GM12865 (cell line): Measurements from ENCODE around the gene CARS2.

ENCODE experiments used
- DNase-seq: peaks from one replicate; pipeline ENCODE4 v3.0.0; 2010; ENCODE audit warnings: low read depth
- H3K4me3 ChIP-seq: 2 replicates; pipeline ENCODE4 v1.5.1; 2011; ENCODE audit warnings: mild to moderate bottlenecking, low read depth, low read length, control low read depth
- TF ChIP-seq, protein P1 (sequence below): IDR thresholded peaks from 2 replicates; pipeline ENCODE4 v1.5.1; 2011; ENCODE audit warnings: low read length, control low read depth, low read depth, inconsistent platforms; ENCODE audit not compliant: insufficient read depth; ENCODE audit errors: missing control alignments

The CARS2 gene

DNA sequence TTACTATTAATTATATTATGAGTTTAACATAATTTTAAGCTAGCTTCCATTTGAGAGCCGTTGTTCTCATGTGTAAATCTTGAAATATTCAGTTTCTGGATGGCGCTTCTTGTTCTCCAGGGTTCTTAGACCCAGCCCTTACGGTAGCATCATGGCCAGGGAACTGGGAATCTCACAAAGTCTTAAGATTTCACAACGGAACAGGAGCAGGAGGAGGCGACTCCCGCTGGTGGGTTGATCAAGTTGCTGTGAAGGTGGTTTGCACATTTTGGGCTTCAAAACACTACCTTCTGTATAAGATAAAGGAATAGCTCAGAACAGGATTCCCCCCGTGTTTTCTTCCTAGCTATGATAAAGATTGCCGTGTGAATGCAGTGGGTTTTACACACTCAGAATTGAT is 87.7 kb downstream of the CARS2 start:
- H3K4me3 ChIP-seq = no peak overlapping the region
- TF ChIP-seq, protein P1, sequence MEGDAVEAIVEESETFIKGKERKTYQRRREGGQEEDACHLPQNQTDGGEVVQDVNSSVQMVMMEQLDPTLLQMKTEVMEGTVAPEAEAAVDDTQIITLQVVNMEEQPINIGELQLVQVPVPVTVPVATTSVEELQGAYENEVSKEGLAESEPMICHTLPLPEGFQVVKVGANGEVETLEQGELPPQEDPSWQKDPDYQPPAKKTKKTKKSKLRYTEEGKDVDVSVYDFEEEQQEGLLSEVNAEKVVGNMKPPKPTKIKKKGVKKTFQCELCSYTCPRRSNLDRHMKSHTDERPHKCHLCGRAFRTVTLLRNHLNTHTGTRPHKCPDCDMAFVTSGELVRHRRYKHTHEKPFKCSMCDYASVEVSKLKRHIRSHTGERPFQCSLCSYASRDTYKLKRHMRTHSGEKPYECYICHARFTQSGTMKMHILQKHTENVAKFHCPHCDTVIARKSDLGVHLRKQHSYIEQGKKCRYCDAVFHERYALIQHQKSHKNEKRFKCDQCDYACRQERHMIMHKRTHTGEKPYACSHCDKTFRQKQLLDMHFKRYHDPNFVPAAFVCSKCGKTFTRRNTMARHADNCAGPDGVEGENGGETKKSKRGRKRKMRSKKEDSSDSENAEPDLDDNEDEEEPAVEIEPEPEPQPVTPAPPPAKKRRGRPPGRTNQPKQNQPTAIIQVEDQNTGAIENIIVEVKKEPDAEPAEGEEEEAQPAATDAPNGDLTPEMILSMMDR = no peak
- DNase-seq = no peak

DNA sequence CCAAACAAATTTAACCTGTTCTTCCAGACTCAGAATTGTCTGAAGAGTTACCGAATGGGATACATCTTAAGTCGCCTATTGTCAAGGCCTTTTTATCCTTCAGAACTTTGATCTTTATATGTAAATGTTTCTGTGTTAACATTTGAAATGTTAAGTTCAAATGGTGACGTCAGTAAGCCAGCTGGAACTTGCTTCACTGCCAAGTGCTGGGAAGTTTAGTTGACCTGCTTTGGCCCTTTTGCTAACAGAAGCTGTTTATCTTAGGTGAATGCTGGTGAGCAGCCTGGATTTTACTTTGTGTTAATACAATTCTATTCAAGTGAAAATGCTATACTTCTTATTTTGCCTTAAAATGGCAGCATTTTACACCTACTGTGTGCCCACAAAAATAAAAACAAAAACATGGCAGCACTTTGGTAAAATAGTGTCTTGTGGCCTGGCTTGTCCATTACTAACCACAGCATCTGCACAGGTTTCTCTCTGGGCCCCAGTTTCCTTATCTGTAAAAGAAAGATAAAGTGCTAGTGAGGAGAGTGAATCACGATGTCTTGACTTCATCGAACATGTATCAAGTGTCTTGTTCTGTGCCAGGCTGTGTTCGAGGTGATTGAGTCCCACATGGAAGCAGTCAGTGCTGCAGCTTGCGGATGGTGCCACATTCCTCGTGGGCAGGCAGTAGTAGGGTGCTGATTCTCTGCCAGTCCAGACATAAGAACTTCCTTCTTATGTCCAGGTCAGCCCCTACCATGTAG is 88.4 kb downstream of the CARS2 start:
- TF ChIP-seq, protein P1 = no peak
- peak overlapping the region; percentile 81 for H3K4me3 ChIP-seq
- DNase-seq = no peak

DNA sequence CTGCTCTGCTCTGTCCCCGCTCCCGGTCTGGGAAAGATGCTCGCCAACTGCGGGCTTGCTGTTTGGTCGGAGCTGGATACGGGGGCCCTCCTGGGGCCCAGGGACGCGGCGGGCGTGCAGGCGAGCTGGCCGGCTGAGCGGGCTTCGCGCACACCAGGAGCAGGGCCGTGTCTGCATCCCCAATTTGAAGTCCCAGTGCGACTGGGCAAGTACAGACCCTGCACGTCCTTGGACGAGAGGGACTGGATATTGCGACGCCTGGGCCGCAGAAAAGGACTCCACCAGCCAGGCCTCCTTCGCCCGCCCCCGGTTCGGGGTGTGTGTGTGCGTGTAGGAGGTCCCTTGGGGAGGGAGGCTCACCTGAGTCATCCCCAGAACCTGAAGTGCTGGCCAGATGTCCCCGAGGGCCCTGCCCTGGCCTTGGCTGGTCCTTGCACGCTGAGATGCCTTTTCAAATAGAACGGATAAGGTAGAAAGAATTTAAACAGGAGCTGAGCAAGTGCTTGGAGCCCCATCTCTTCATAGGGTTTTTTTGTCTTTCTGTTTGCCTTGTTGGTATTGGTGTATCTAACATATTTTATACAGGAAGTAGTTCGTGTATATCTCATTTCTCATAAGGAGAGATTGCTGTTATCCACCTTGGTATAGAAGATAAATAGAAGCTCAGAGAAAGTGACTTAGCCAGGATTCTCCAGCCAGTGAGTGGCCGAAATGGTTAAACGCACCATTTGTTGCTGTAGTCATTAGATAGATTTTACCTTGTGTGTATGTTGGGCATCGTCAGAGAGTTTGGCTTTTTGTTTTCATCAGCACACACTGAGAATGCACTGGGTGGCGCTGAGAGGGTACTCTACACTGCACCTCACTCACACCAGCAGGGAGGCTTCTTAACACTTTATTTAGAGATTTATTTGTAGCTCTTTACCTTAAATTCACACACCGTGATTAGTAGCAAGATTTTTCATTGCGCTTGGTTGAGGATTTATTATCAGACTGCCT is 89.5 kb downstream of the CARS2 start:
- DNase-seq = peak; percentile 74
- TF ChIP-seq, protein P1 = peak; percentile 27

DNA sequence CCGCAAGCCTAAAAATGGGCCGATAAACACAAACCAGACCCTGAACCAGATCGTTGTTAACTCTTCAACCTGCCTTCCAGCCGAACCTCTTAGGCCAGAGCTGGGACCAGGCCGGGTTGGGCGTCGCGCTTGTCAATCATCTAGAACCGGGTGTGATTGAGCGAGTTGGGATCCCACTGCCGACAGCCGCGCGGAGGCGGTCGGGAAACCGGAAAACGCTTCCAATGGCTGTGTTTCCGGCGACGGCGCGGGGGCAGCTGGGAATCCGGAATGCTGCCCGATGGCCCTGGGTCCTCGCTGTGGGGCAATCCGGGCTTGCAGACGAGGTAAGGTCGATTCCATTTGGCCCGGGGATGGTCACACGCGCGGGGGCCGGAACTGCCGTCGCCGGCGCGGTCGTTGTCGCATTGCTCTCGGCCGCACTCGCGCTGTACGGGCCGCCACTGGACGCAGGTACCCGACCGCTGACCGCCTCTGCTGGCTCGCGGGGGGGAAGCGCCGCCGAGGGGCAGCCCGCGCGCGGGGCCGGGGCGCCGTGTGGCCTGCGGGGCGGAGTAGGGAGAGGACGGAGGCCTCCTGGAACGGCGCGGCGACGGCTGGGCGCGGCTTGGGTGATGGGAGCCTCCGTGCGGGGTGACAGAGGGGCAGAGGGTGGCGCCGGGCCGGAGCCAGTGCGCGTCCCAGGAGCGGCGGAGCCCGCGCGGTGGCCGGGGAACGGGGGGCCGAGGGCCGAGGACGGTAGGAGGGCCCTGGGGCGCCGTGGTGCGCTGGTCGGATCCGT is 90.4 kb downstream of the CARS2 start, which contains the start of gene NAXD:
NAXD (plus strand) TSS at position 224 of the 781 bp plus-strand sequence; CDS start at position 281, 57 bp downstream.
- peak within 1 kb of the TSS; percentile 81 for H3K4me3 ChIP-seq
- DNase-seq = peak; percentile 97
- TF ChIP-seq, protein P1 = no peak

More for the DNA sequence above, 89.5 kb downstream of the CARS2 start:
- peak overlapping the region; percentile 81 for H3K4me3 ChIP-seq

DNA sequence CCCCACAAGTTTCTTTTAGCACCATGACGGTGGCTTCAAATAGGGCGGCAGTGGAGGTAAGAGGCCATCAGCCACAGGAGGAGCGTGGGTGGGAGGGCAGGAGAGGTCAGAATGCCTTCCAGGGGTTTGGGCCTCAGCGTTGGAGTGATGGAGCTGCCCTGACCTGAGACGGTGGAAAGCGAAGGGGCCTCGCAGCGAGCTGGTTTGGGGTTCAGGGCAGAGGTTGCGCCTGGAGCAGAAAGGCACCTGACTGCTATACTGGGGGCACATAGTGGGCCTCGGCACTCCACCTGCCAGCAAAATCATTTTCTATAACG is 91.0 kb downstream of the CARS2 start:
- DNase-seq = no peak
- peak overlapping the region; percentile 81 for H3K4me3 ChIP-seq
- TF ChIP-seq, protein P1 = no peak

DNA sequence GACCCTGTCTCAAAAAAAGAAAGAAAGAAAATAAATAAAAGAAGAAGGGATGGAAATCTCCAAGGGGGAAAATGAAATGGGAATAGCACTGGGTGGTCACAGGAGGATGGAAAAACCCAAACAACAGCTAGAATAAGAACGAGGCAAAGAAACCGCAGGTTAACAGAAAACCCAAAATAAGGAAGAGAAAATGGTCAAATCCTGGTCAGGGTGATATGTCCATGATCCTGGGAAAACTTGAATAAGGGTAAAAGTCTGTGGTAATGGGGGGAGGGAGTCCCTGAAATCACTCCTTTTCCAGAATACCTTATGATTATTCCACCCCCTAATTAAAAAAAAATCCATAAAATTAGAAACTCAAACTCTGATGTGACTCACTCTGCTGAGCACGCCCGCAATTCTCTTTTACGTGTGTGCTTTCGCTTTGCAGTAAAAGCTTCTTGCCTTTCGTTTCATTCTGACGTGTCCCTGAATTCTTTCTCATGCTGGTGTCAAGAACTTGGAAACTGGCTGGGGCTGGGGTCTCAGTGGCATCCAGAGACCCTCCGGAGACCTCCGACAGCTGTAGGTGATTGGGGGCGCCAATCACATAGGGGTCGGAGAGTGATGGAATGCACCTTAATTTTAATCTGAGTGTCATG is 94.8 kb downstream of the CARS2 start:
- H3K4me3 ChIP-seq = peak overlapping the region; percentile 60
- peak; percentile 87 for DNase-seq
- TF ChIP-seq, protein P1 = no peak
